Effector memory CD8-positive, alpha-beta T cell (primary cell): ENCODE data around the gene BTBD16.
A peak's percentile ranks its signal among the peaks of the same experiment; 100 is the strongest.

Source experiments
- ATAC-seq: fragments of 150-1000 bp; cut with Tn5 transposase; replicated peaks from 2 replicates; pipeline ENCODE4 v1.10.0; 2021; ENCODE audit warnings: mild to moderate bottlenecking, moderate library complexity
- DNase-seq, 3 experiments: peaks; one replicate each; pipeline ENCODE4 v3.0.0; 2021
- H3K27ac Mint-ChIP-seq, 2 donors: one replicate each; pipeline ENCODE4 v1.8.0; 2022; ENCODE audit warnings: mild to moderate bottlenecking in 2 of 2, mixed read lengths in 2 of 2, moderate library complexity in 2 of 2
- H3K27me3 Mint-ChIP-seq, 2 donors: one replicate each; pipeline ENCODE4 v1.8.0; 2022; ENCODE audit warnings: mixed read lengths in 2 of 2
- H3K36me3 Mint-ChIP-seq: one replicate; pipeline ENCODE4 v1.8.0; 2022; ENCODE audit warnings: mild to moderate bottlenecking, moderate library complexity, mixed read lengths; ENCODE audit not compliant: insufficient read depth
- H3K4me1 Mint-ChIP-seq, 2 donors: one replicate each; pipeline ENCODE4 v1.8.0; 2022; ENCODE audit warnings: low read depth in 2 of 2, mixed read lengths in 2 of 2
- H3K4me3 Mint-ChIP-seq, 2 donors: one replicate each; pipeline ENCODE4 v1.8.0; 2022; ENCODE audit warnings: mild to moderate bottlenecking in 2 of 2, mixed read lengths in 2 of 2, moderate library complexity in 2 of 2
- H3K9me3 Mint-ChIP-seq, 2 donors: one replicate each; pipeline ENCODE4 v1.8.0; 2022; ENCODE audit warnings: mixed read lengths in 2 of 2

The BTBD16 gene

GRCh38 chr10:122327237-122328206 is 56.4 kb downstream of the BTBD16 start:
- DNase-seq = no peak

GRCh38 chr10:122328676-122329075 is 57.6 kb downstream of the BTBD16 start:
- Mint-ChIP-seq H3K4me3 (no peak overlapping the region), H3K27ac (no peak overlapping the region), H3K4me1 (no peaks in the 10 kb centered on the region), H3K36me3 (no peaks in the 10 kb centered on the region), H3K27me3 (peaks cover 60 to 87% of the 10 kb centered on the region in 2 donors), H3K9me3 (no peaks in the 10 kb centered on the region)
- ATAC-seq = no peak
- DNase-seq = no peak

More at GRCh38 chr10:122327237-122328206, 56.4 kb downstream of the BTBD16 start:
- Mint-ChIP-seq H3K4me3 (no peak overlapping the region), H3K36me3 (peaks cover 3% of the 10 kb centered on the region), H3K27ac (no peak overlapping the region), H3K9me3 (no peaks in the 10 kb centered on the region), H3K27me3 (peaks cover 67 to 98% of the 10 kb centered on the region in 2 donors), H3K4me1 (no peaks in the 10 kb centered on the region)
- ATAC-seq = no peak

GRCh38 chr10:122329416-122329815 is 58.3 kb downstream of the BTBD16 start:
- DNase-seq = no peak
- no peak for ATAC-seq
- Mint-ChIP-seq H3K4me1 (no peaks in the 10 kb centered on the region), H3K36me3 (no peaks in the 10 kb centered on the region), H3K4me3 (no peak overlapping the region), H3K9me3 (no peaks in the 10 kb centered on the region), H3K27ac (no peak overlapping the region), H3K27me3 (peaks cover 53 to 79% of the 10 kb centered on the region in 2 donors)

GRCh38 chr10:122331100-122331499 is 60.0 kb downstream of the BTBD16 start:
- peaks cover 55 to 78% of the 10 kb centered on the region in 2 donors for H3K27me3 Mint-ChIP-seq
- DNase-seq (no peak), ATAC-seq (no peak)
- no peaks in the 10 kb centered on the region for H3K9me3 Mint-ChIP-seq
- no peak overlapping the region for H3K4me3 Mint-ChIP-seq
- H3K36me3 Mint-ChIP-seq = no peaks in the 10 kb centered on the region
- H3K27ac Mint-ChIP-seq = no peak overlapping the region
- no peaks in the 10 kb centered on the region for H3K4me1 Mint-ChIP-seq

GRCh38 chr10:122331615-122332446 is 60.7 kb downstream of the BTBD16 start:
- H3K27me3 Mint-ChIP-seq = peaks cover 55 to 78% of the 10 kb centered on the region in 2 donors
- ATAC-seq (no peak), DNase-seq (no peak)
- no peaks in the 10 kb centered on the region for H3K4me1 Mint-ChIP-seq
- H3K4me3 Mint-ChIP-seq = no peak overlapping the region
- no peak overlapping the region for H3K27ac Mint-ChIP-seq
- H3K9me3 Mint-ChIP-seq = no peaks in the 10 kb centered on the region
- H3K36me3 Mint-ChIP-seq = no peaks in the 10 kb centered on the region

- no peak for DNase-seq
- H3K27me3 Mint-ChIP-seq = peaks cover 51 to 81% of the 10 kb centered on the region in 2 donors
- no peak overlapping the region for H3K27ac Mint-ChIP-seq
- no peaks in the 10 kb centered on the region for H3K36me3 Mint-ChIP-seq
- no peak overlapping the region for H3K4me3 Mint-ChIP-seq
- H3K9me3 Mint-ChIP-seq = no peaks in the 10 kb centered on the region
- ATAC-seq = no peak
- no peaks in the 10 kb centered on the region for H3K4me1 Mint-ChIP-seq
These were observed 61.9 kb downstream of the BTBD16 start for GRCh38 chr10:122333037-122333436.

- peaks cover 26 to 54% of the 10 kb centered on the region in 2 donors for H3K27me3 Mint-ChIP-seq
- peaks cover 2% of the 10 kb centered on the region for H3K36me3 Mint-ChIP-seq
- no peak for ATAC-seq
These were observed 65.2 kb downstream of the BTBD16 start for GRCh38 chr10:122336332-122336731.

GRCh38 chr10:122336961-122337360 is 65.9 kb downstream of the BTBD16 start:
- Mint-ChIP-seq H3K4me3 (no peak overlapping the region), H3K9me3 (no peaks in the 10 kb centered on the region), H3K4me1 (peaks cover 0 to 2% of the 10 kb centered on the region in 2 donors), H3K36me3 (peaks cover 2% of the 10 kb centered on the region), H3K27me3 (peaks cover 20 to 47% of the 10 kb centered on the region in 2 donors), H3K27ac (no peak overlapping the region)
- no peak for DNase-seq
- ATAC-seq = no peak

More at GRCh38 chr10:122336332-122336731, 65.2 kb downstream of the BTBD16 start:
- no peak for DNase-seq
- Mint-ChIP-seq H3K9me3 (no peaks in the 10 kb centered on the region), H3K4me3 (no peak overlapping the region), H3K4me1 (peaks cover 0 to 2% of the 10 kb centered on the region in 2 donors), H3K27ac (no peak overlapping the region)

GRCh38 chr10:122338609-122339441 is 67.7 kb downstream of the BTBD16 start:
- DNase-seq (no peak), ATAC-seq (no peak)
- Mint-ChIP-seq H3K9me3 (no peaks in the 10 kb centered on the region), H3K27me3 (peaks cover 12 to 41% of the 10 kb centered on the region in 2 donors), H3K4me1 (peaks cover 3 to 5% of the 10 kb centered on the region in 2 donors), H3K27ac (no peak overlapping the region), H3K4me3 (no peak overlapping the region), H3K36me3 (peaks cover 2% of the 10 kb centered on the region)

GRCh38 chr10:122341141-122341810 is 70.2 kb downstream of the BTBD16 start:
- no peak overlapping the region for H3K27ac Mint-ChIP-seq
- peaks cover 0 to 24% of the 10 kb centered on the region in 2 donors for H3K27me3 Mint-ChIP-seq
- H3K36me3 Mint-ChIP-seq = peaks cover 2% of the 10 kb centered on the region
- ATAC-seq = no peak
- H3K4me3 Mint-ChIP-seq = no peak overlapping the region
- no peaks in the 10 kb centered on the region for H3K9me3 Mint-ChIP-seq
- peaks cover 3 to 5% of the 10 kb centered on the region in 2 donors for H3K4me1 Mint-ChIP-seq
- no peak for DNase-seq

GRCh38 chr10:122342293-122343134 is 71.4 kb downstream of the BTBD16 start:
- Mint-ChIP-seq H3K9me3 (no peaks in the 10 kb centered on the region), H3K4me3 (no peak overlapping the region), H3K36me3 (peaks cover 2% of the 10 kb centered on the region), H3K27ac (no peak overlapping the region), H3K27me3 (peaks cover 0 to 11% of the 10 kb centered on the region in 2 donors), H3K4me1 (peaks cover 3 to 5% of the 10 kb centered on the region in 2 donors)
- peak; percentile 62 to 69 (median 63) for DNase-seq
- peak; percentile 78 for ATAC-seq
